KMS-11 (cell line): ENCODE results near the gene ITIH4.

Experiments
- H2AFZ ChIP-seq: fragments of 200-600 bp; sonication (generic); 2 replicates; pipeline ENCODE4 v1.6.1; 2016; ENCODE audit warnings: antibody characterized with exemption, mixed run types, low read depth
- H3K27ac ChIP-seq: fragments of 200-600 bp; sonication (generic); 2 replicates; pipeline ENCODE4 v1.6.1; 2016; ENCODE audit warnings: mild to moderate bottlenecking, mixed run types
- H3K27me3 ChIP-seq: fragments of 200-600 bp; sonication (generic); 2 replicates; pipeline ENCODE4 v1.6.1; 2017; ENCODE audit warnings: mild to moderate bottlenecking, low read depth, mixed run types, moderate library complexity; ENCODE audit not compliant: insufficient read depth
- H3K36me3 ChIP-seq: fragments of 200-600 bp; sonication (generic); 2 replicates; pipeline ENCODE4 v1.6.1; 2017; ENCODE audit warnings: mild to moderate bottlenecking, mixed run types; ENCODE audit not compliant: insufficient read depth
- H3K4me1 ChIP-seq: fragments of 200-600 bp; sonication (generic); 2 replicates; pipeline ENCODE4 v1.6.1; 2016; ENCODE audit warnings: mild to moderate bottlenecking, low read depth, mixed run types; ENCODE audit not compliant: poor library complexity, severe bottlenecking
- H3K4me2 ChIP-seq: fragments of 200-600 bp; sonication (generic); 2 replicates; pipeline ENCODE4 v1.7.0; 2016; ENCODE audit warnings: mild to moderate bottlenecking, mixed run types
- H3K4me3 ChIP-seq: fragments of 200-600 bp; sonication (generic); IDR thresholded peaks from 2 replicates; pipeline ENCODE4 v1.6.1; 2017; ENCODE audit warnings: low read depth, low read length, mixed read lengths; ENCODE audit not compliant: insufficient read depth
- H3K79me2 ChIP-seq: fragments of 200-600 bp; sonication (generic); 2 replicates; pipeline ENCODE4 v1.6.1; 2016; ENCODE audit warnings: low read depth, mixed run types; ENCODE audit not compliant: insufficient read depth
- H3K9ac ChIP-seq: fragments of 200-600 bp; sonication (generic); 2 replicates; pipeline ENCODE4 v1.6.1; 2016; ENCODE audit warnings: mild to moderate bottlenecking, mixed run types
- H4K20me1 ChIP-seq: fragments of 200-600 bp; sonication (generic); 2 replicates; pipeline ENCODE4 v1.6.1; 2016; ENCODE audit warnings: mild to moderate bottlenecking, mixed run types; ENCODE audit not compliant: insufficient read depth
- CTCF ChIP-seq: fragments of 200-600 bp; sonication (generic); conservative IDR thresholded peaks from 2 replicates; pipeline ENCODE4 v1.6.1; 2017; ENCODE audit warnings: low read depth, mild to moderate bottlenecking, antibody characterized with exemption, low read length, moderate library complexity, mixed read lengths

ITIH4 gene

GRCh38 chr3:52816199-52816598 is 14.3 kb downstream of the ITIH4 start:
- Histone ChIP-seq H3K27me3 (no peaks in the 10 kb centered on the region), H3K4me2 (no peak overlapping the region), H4K20me1 (no peaks in the 10 kb centered on the region), H3K36me3 (no peaks in the 10 kb centered on the region), H3K4me1 (no peaks in the 10 kb centered on the region), H3K27ac (no peak overlapping the region), H3K4me3 (no peak overlapping the region), H3K79me2 (no peaks in the 10 kb centered on the region), H2AFZ (no peak overlapping the region), H3K9ac (no peak overlapping the region)
- TF ChIP-seq CTCF, result no peak

- Histone ChIP-seq H3K4me3 (no peak overlapping the region), H3K9ac (no peak overlapping the region), H3K4me2 (no peak overlapping the region), H3K79me2 (no peaks in the 10 kb centered on the region), H3K27me3 (no peaks in the 10 kb centered on the region), H3K36me3 (no peaks in the 10 kb centered on the region), H3K4me1 (no peaks in the 10 kb centered on the region), H4K20me1 (no peaks in the 10 kb centered on the region), H2AFZ (no peak overlapping the region), H3K27ac (no peak overlapping the region)
- no peak for TF ChIP-seq CTCF
Observed at GRCh38 chr3:52813810-52814209, 16.7 kb downstream of the ITIH4 start.

- Histone ChIP-seq H3K79me2 (no peaks in the 10 kb centered on the region), H3K9ac (no peak overlapping the region), H3K4me2 (no peak overlapping the region), H3K4me3 (no peak overlapping the region), H3K36me3 (no peaks in the 10 kb centered on the region), H3K27me3 (no peaks in the 10 kb centered on the region), H2AFZ (no peak overlapping the region), H4K20me1 (no peaks in the 10 kb centered on the region), H3K4me1 (no peaks in the 10 kb centered on the region), H3K27ac (no peak overlapping the region)
- no peak for TF ChIP-seq CTCF
Observed at GRCh38 chr3:52811452-52812011, 18.9 kb downstream of the ITIH4 start.

- H3K79me2 ChIP-seq, result no peaks in the 10 kb centered on the region
- no peak overlapping the region for H3K4me2 ChIP-seq
- no peaks in the 10 kb centered on the region for H3K36me3 ChIP-seq
- no peak overlapping the region for H3K27ac ChIP-seq
- TF ChIP-seq CTCF, result no peak
- no peak overlapping the region for H2AFZ ChIP-seq
- no peaks in the 10 kb centered on the region for H4K20me1 ChIP-seq
- H3K27me3 ChIP-seq, result no peaks in the 10 kb centered on the region
- H3K4me3 ChIP-seq, result no peak overlapping the region
- no peak overlapping the region for H3K9ac ChIP-seq
- H3K4me1 ChIP-seq, result no peaks in the 10 kb centered on the region
Observed at GRCh38 chr3:52810923-52811322, 19.5 kb downstream of the ITIH4 start.
